ENCODE results near the gene NUCB1.

GRCh38 chr19:48945415-48945814 lies 45.3 kb downstream of the NUCB1 start:
- TF ChIP-seq CTCF (IDR thresholded peaks at IDR 0.05) (no peak), USF1 (CRISPR knock-in tag; IDR thresholded peaks at IDR 0.05) (no peak), MYBL2 (CRISPR knock-in tag; IDR thresholded peaks at IDR 0.05) (no peak), MAX (CRISPR knock-in tag; IDR thresholded peaks at IDR 0.05) (no peak), ZNF121 (CRISPR knock-in tag; IDR thresholded peaks at IDR 0.05) (no peak), JUN (CRISPR knock-in tag; IDR thresholded peaks at IDR 0.05) (no peak), ZBTB43 (CRISPR knock-in tag; IDR thresholded peaks at IDR 0.05) (no peak), CREM (CRISPR knock-in tag; IDR thresholded peaks at IDR 0.05) (no peak), GABPB1 (CRISPR knock-in tag; IDR thresholded peaks at IDR 0.05) (no peak), RELA (CRISPR knock-in tag; IDR thresholded peaks at IDR 0.05; ENCODE audit: borderline replicate concordance) (no peak), CREB1 (CRISPR knock-in tag; IDR thresholded peaks at IDR 0.05) (no peak), PREB (CRISPR knock-in tag; IDR thresholded peaks at IDR 0.05; ENCODE audit: borderline replicate concordance) (no peak)

Measured in WTC11 (cell line).